A549 (cell line): ENCODE results near the gene PSMC3. TPM values are rescaled to one million over a fixed set of nuclear protein-coding genes. Genes with fewer than 3 reads are reported as not detected.
A peak's percentile ranks its signal among the peaks of the same experiment; 100 is the strongest.

Experiments
- ATAC-seq, 2 experiments: fragments of 200-7000 bp in 1 of 2; fragments of >200 bp in 1 of 2; cut with Nextera tagmentation in 1 of 2; cut with Tn5 transposase in 1 of 2; 3 replicates each; pipeline versions ENCODE4 v1.8.0 to v1.9.1; 2018 to 2020; ENCODE audit warnings: mild to moderate bottlenecking in 1 of 2, moderate library complexity in 1 of 2
- CTCF ChIA-PET: fragments of 300-600 bp; sonication (Branson Sonifier 250); formaldehyde crosslinking; extraction: SDS; loops from one replicate; lab custom pipeline; 2021; ENCODE audit warnings: antibody characterized with exemption, inconsistent platforms; lab: Yijun Ruan, JAX
- POLR2A ChIA-PET: fragments of 350-600 bp; formaldehyde crosslinking; extraction: SDS; loops from one replicate; lab custom pipeline; 2021; ENCODE audit warnings: antibody characterized with exemption, inconsistent platforms; lab: Yijun Ruan, JAX
- DNase-seq, 2 experiments: peaks; one replicate each; pipeline versions ENCODE4 v3.0.0 to v3.0.0-alpha.2; 2011 to 2016; ENCODE audit warnings: low read depth in 1 of 2, low spot score in 1 of 2
- FAIRE-seq: peaks from 2 replicates; lab custom pipeline; 2011; peaks lifted over from hg19 to GRCh38; lab: Jason Lieb, UNC
- H3K27ac ChIP-seq, 2 experiments: fragments of >200 bp; sonication (Bioruptor Twin); formaldehyde crosslinking; 3 replicates each; pipeline ENCODE4 v1.5.1; 2016 to 2017
- H3K4me1 ChIP-seq: fragments of >200 bp; sonication (Bioruptor Twin); formaldehyde crosslinking; 3 replicates; pipeline ENCODE4 v1.6.1; 2016
- H3K4me2 ChIP-seq: fragments of >200 bp; sonication (Bioruptor Twin); formaldehyde crosslinking; 3 replicates; pipeline ENCODE4 v1.6.1; 2016
- H3K4me3 ChIP-seq: fragments of >200 bp; sonication (Bioruptor Twin); formaldehyde crosslinking; 3 replicates; pipeline ENCODE4 v1.5.1; 2016
- H3K9me3 ChIP-seq: fragments of >200 bp; sonication (Bioruptor Twin); formaldehyde crosslinking; 3 replicates; pipeline ENCODE4 v1.6.1; 2016
- CBX2 ChIP-seq: fragments of 200-600 bp; sonication (generic); IDR thresholded peaks from 2 replicates; pipeline ENCODE4 v1.6.1; 2016; ENCODE audit warnings: low read depth, mild to moderate bottlenecking, borderline replicate concordance
- CBX8 ChIP-seq: fragments of 200-600 bp; sonication (generic); IDR thresholded peaks from 2 replicates; pipeline ENCODE4 v1.6.1; 2016
- EP300 ChIP-seq, 2 experiments: fragments of >200 bp; sonication (Bioruptor Twin); formaldehyde crosslinking; IDR thresholded peaks; 2 replicates in 1 of 2; 3 replicates in 1 of 2; pipeline ENCODE4 v1.6.1; 2016 to 2017
- FOSB ChIP-seq: fragments of 250-450 bp; sonication (Bioruptor Pico); IDR thresholded peaks from 2 replicates; pipeline ENCODE4 v1.5.0; 2020; ENCODE audit warnings: mild to moderate bottlenecking, moderate library complexity
- HDAC2 ChIP-seq: fragments of 200-600 bp; sonication (generic); IDR thresholded peaks from 2 replicates; pipeline ENCODE4 v1.6.1; 2016
- HOXA7 ChIP-seq: fragments of 250-450 bp; sonication (Bioruptor Pico); IDR thresholded peaks from 2 replicates; pipeline ENCODE4 v1.5.0; 2020; ENCODE audit warnings: mild to moderate bottlenecking, moderate library complexity
- KDM5A ChIP-seq: fragments of 200-600 bp; sonication (generic); IDR thresholded peaks from 2 replicates; pipeline ENCODE4 v1.6.1; 2016; ENCODE audit warnings: antibody characterized with exemption, mild to moderate bottlenecking
- MAFK ChIP-seq: fragments of 450-650 bp; IDR thresholded peaks from 2 replicates; pipeline ENCODE4 v1.6.1; 2014; ENCODE audit not compliant: partially characterized antibody
- NFE2L2 ChIP-seq: fragments of 150-350 bp; conservative IDR thresholded peaks from 2 replicates; pipeline ENCODE4 v1.6.1; 2014; ENCODE audit warnings: low read length
- PHF8 ChIP-seq: fragments of 200-600 bp; sonication (generic); IDR thresholded peaks from 2 replicates; pipeline ENCODE4 v1.6.1; 2016; ENCODE audit warnings: low read depth, mild to moderate bottlenecking, antibody characterized with exemption, moderate library complexity, borderline replicate concordance
- RCOR1 ChIP-seq: fragments of 150-350 bp; IDR thresholded peaks from 2 replicates; pipeline ENCODE4 v1.6.1; 2014; ENCODE audit warnings: antibody characterized with exemption, low read length, low read depth
- SREBF2 ChIP-seq: fragments of 450-650 bp; IDR thresholded peaks from 2 replicates; pipeline ENCODE4 v1.6.1; 2014; ENCODE audit warnings: mild to moderate bottlenecking, moderate library complexity
- TFCP2L1 ChIP-seq: fragments of 250-450 bp; sonication (Bioruptor Pico); IDR thresholded peaks from 2 replicates; pipeline ENCODE4 v1.5.0; 2021; ENCODE audit warnings: mild to moderate bottlenecking
- TP53 ChIP-seq: fragments of 250-450 bp; sonication (Bioruptor Pico); IDR thresholded peaks from 2 replicates; pipeline ENCODE4 v1.5.0; 2021; ENCODE audit warnings: mild to moderate bottlenecking, moderate library complexity
- ZC3H11A ChIP-seq: fragments of 450-650 bp; IDR thresholded peaks from 2 replicates; pipeline ENCODE4 v1.6.1; 2014; ENCODE audit warnings: antibody characterized with exemption, mild to moderate bottlenecking
- ZSCAN20 ChIP-seq: fragments of 250-450 bp; sonication (Bioruptor Pico); IDR thresholded peaks from 2 replicates; pipeline ENCODE4 v1.8.0; 2022; ENCODE audit warnings: mild to moderate bottlenecking, moderate library complexity
- WGBS: methylation state at CpG from one replicate; pipeline ENCODE4 v1.1.6; 2017; ENCODE audit errors: missing lambda C conversion rate; 5-methylcytosine and 5-hydroxymethylcytosine counted together
- polyA plus RNA-seq, 4 experiments: library from polyadenylated mRNA; depleted of rRNA in 3 of 4; stranded (reverse); fragments of >200 nt; fragmentation: RNase III in 1 of 4; extraction: RNeasy Plus Mini Kit Qiagen cat#74134 plus additional on column Dnase treatment in 1 of 4; gene quantifications; 2 replicates in 3 of 4; 3 replicates in 1 of 4; pipeline ENCODE4 v1.2.3, GENCODE V29; 2011 to 2017
- TF ChIP-seq, protein P1 (sequence below): fragments of 200-600 bp; sonication (generic); IDR thresholded peaks from 2 replicates; pipeline ENCODE4 v1.6.1; 2016; ENCODE audit warnings: antibody characterized with exemption, mild to moderate bottlenecking, moderate library complexity
- TF ChIP-seq, protein P2 (sequence below): fragments of >200 bp; sonication (Bioruptor Twin); formaldehyde crosslinking; IDR thresholded peaks from 2 replicates; pipeline ENCODE4 v1.6.1; 2016
- TF ChIP-seq, protein P3 (sequence below): fragments of >200 bp; sonication (Bioruptor Twin); formaldehyde crosslinking; IDR thresholded peaks from 3 replicates; pipeline ENCODE4 v1.6.1; 2016

The PSMC3 gene
- polyA plus RNA-seq, 2 of the 4 experiments (the other 2 are of a cell fraction): 283 to 383 TPM

DNA sequence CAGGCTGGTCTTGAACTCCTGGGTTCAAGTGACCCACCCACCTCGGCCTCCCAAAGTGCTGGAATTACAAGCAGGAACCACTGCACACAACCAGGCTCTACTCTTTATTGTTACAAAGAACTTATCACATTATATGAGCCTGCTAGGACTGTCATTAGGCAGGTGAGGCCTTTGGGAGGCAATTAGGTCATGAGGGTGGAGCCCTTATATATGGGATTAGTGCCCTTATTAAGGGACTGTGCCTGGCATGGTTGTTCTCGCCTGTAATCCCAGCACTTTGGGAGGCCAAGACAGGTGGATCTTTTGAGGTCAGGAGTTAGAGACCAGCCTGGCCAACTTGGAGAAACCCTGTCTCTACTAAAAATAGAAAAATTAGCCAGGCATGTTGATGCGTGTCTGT, 10.5 kb upstream of the PSMC3 start:
- Histone ChIP-seq H3K27ac (no peak overlapping the region), H3K4me3 (no peak overlapping the region), H3K4me1 (no peaks in the 10 kb centered on the region), H3K9me3 (no peaks in the 10 kb centered on the region; the same call in 2 of the 3 replicates), H3K4me2 (no peak overlapping the region)
- CTCF ChIA-PET: interaction anchor here (1.3 to 1.6 kb wide), 2 partner anchors 9 to 24 kb away, joined by 4 read pairs; no protein-coding TSS in a partner anchor
- TF ChIP-seq TP53 (CRISPR knock-in tag): no peak
- TF ChIP-seq TFCP2L1 (CRISPR knock-in tag): no peak
- TF ChIP-seq, protein P1, sequence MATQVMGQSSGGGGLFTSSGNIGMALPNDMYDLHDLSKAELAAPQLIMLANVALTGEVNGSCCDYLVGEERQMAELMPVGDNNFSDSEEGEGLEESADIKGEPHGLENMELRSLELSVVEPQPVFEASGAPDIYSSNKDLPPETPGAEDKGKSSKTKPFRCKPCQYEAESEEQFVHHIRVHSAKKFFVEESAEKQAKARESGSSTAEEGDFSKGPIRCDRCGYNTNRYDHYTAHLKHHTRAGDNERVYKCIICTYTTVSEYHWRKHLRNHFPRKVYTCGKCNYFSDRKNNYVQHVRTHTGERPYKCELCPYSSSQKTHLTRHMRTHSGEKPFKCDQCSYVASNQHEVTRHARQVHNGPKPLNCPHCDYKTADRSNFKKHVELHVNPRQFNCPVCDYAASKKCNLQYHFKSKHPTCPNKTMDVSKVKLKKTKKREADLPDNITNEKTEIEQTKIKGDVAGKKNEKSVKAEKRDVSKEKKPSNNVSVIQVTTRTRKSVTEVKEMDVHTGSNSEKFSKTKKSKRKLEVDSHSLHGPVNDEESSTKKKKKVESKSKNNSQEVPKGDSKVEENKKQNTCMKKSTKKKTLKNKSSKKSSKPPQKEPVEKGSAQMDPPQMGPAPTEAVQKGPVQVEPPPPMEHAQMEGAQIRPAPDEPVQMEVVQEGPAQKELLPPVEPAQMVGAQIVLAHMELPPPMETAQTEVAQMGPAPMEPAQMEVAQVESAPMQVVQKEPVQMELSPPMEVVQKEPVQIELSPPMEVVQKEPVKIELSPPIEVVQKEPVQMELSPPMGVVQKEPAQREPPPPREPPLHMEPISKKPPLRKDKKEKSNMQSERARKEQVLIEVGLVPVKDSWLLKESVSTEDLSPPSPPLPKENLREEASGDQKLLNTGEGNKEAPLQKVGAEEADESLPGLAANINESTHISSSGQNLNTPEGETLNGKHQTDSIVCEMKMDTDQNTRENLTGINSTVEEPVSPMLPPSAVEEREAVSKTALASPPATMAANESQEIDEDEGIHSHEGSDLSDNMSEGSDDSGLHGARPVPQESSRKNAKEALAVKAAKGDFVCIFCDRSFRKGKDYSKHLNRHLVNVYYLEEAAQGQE: no peak
- no peak for TF ChIP-seq FOSB (CRISPR knock-in tag)
- no peak for TF ChIP-seq ZSCAN20 (CRISPR knock-in tag)
- no peak for TF ChIP-seq NFE2L2
- TF ChIP-seq HOXA7: no peak
- no peak for TF ChIP-seq ZC3H11A
- TF ChIP-seq PHF8: no peak
- TF ChIP-seq SREBF2: no peak
- no peak for TF ChIP-seq HDAC2
- no peak for TF ChIP-seq MAFK
- TF ChIP-seq CBX2: no peak
- no peak for TF ChIP-seq EP300 (IDR thresholded peaks at IDR 0.05)
- ATAC-seq: no peak
- FAIRE-seq: no peak
- DNase-seq: no peak
- POLR2A ChIA-PET: no interaction called here
- WGBS: 62% methylated on average over 3 of the region's 3 CpGs

DNA sequence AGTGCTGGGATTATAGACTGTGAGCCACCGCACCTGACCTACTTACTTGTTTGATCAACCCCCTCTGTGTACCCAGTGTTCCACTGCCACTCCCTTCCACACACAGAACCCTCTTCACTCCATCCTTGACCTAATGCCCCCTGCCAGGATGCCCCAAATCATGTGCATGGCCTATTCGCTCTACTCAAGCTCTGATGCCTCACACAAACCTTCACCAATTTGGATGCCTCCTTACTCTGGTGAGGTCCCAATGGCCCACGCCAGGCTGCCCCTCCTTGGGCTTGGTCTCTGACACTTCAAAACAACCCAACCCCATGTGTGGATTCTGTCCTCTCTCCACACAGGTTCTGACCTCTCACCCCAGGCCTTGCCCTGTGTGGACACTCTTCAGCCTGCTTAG, 9.4 kb upstream of the PSMC3 start:
- DNase-seq (no peak), ATAC-seq (peak in 1 of 2 experiments; percentile 15; a peak in 1 of 6 replicates), FAIRE-seq (no peak)
- TF ChIP-seq, protein P2, sequence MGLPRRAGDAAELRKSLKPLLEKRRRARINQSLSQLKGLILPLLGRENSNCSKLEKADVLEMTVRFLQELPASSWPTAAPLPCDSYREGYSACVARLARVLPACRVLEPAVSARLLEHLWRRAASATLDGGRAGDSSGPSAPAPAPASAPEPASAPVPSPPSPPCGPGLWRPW: no peak
- no peak for TF ChIP-seq CBX8
- POLR2A ChIA-PET: no interaction called here
- WGBS: 90% methylated on average over 3 of the region's 3 CpGs
- H3K9me3 ChIP-seq: no peaks in the 10 kb centered on the region; the same call in 2 of the 3 replicates
- H3K4me2 ChIP-seq: no peak overlapping the region
- no peak overlapping the region for H3K4me3 ChIP-seq
- H3K4me1 ChIP-seq: no peaks in the 10 kb centered on the region
- H3K27ac ChIP-seq: no peak overlapping the region
- CTCF ChIA-PET: interaction anchor here (0.8 kb wide), 1 partner anchor 9 kb away, joined by 3 read pairs; no protein-coding TSS in a partner anchor

DNA sequence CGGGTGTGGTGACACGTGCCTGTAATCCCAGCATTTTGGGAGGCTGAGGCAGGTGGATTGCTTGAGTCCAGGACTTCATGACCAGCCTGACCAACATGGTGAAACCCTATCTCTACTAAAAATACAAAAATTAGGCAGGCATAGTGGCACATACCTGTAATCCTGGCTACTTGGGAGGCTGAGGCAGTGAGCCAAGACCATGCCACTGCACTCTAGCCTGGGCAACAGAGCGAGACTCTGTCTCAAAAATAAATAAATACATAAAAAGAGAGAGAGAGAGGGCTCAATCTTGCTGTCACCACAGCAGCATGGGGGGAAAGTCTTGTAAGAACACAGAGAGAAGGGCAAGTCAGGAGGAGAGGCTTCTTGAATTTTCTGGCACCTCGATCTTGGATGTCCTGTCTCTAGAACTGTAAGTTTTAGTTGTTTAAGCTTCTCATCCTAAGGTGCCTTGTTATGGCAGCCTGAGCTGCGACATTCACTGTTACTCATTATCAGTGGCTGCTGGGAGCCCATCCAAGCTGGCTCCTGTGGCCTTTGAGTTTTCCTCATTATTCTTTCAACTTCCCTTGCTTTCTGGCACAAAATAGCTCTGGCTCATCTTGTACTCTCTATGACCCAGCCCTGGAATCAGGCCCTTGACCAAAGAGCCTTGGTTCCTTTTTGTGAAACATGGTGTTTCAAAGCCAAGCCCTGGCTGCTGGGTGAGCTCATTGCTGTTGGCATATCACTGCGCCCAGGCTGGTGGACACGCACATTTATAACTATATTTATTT, 8.0 kb upstream of the PSMC3 start:
- TF ChIP-seq RCOR1 (no peak), KDM5A (no peak)
- TF ChIP-seq, protein P3, sequence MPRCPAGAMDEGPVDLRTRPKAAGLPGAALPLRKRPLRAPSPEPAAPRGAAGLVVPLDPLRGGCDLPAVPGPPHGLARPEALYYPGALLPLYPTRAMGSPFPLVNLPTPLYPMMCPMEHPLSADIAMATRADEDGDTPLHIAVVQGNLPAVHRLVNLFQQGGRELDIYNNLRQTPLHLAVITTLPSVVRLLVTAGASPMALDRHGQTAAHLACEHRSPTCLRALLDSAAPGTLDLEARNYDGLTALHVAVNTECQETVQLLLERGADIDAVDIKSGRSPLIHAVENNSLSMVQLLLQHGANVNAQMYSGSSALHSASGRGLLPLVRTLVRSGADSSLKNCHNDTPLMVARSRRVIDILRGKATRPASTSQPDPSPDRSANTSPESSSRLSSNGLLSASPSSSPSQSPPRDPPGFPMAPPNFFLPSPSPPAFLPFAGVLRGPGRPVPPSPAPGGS: no peak
- no peaks in the 10 kb centered on the region; the same call in 2 of the 3 replicates for H3K9me3 ChIP-seq
- ATAC-seq (no peak), DNase-seq (no peak), FAIRE-seq (no peak)
- CTCF ChIA-PET: interaction anchor here (0.8 to 1.4 kb wide), 5 partner anchors 19 to 131 kb away, joined by 3 to 4 read pairs (median 3); partner anchors contain the start of gene PTPMT1
- no peak overlapping the region for H3K27ac ChIP-seq
- H3K4me1 ChIP-seq: no peaks in the 10 kb centered on the region
- H3K4me2 ChIP-seq: no peak overlapping the region
- H3K4me3 ChIP-seq: no peak overlapping the region
- POLR2A ChIA-PET: no interaction called here
- WGBS: 76% methylated on average over 7 of the region's 7 CpGs
